Measurements from ENCODE around the gene ABHD5.

ABHD5 gene

DNA sequence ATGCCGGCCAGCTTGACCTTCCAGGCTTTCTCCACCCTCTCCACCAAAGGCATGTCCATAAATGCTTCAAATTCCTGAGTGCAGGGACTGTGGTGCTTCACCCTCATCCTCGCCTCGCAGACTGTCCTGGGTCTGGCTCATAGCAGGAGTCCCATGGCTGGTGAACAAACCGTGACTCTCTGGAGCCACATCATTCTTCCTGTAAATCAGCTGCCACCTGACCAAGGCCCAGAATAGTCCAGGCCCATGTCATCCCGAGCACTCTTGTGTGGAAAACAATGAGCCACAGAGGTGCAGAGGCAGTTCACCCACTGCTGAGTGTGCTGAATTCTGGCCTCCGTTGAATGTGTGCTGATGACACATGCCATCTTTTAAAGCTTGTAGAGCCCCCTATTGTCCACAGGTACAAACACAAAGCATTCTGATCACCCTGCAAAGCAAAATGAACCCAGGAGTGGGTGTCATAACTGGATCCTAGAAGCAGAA is 68.6 kb downstream of the ABHD5 start:
- FAIRE-seq: no peak

DNA sequence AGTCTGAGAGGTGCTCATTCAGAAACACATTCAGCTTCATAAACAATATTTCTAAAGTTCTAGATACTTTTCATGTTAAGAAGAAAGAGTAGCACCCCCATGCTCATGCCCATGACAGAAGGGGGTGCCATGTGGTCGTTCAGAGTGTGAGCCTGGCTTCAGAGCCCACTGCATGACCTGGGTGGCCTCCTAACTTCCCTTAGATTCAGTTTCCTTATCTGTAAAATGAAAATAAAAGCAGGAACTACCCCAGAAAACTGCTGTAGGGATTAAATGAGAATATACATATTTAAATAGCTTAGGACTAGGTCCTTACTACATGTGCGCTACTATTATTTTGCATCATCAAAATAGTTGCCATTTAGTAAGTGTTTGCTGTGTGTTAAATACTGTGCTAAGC is 69.2 kb downstream of the ABHD5 start:
- FAIRE-seq: no peak

DNA sequence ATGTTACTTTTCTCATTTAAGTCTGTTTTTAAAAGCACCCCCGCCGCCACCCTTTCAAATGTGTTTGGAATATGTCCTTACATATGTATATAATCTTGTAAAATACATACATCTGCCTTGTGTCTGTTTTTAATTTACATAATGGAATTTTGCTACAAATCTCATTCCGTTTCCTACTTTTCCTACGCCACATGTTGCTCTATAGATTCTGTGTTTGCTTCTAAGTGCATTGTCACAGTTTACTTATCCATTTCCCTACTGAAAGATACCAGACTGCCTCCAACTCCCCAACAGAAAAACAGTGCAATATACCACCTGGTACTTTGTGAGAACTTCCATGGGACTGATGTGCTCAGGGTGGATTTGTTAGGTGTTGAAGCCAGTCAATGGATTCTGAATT is 70.2 kb downstream of the ABHD5 start:
- FAIRE-seq: no peak

DNA sequence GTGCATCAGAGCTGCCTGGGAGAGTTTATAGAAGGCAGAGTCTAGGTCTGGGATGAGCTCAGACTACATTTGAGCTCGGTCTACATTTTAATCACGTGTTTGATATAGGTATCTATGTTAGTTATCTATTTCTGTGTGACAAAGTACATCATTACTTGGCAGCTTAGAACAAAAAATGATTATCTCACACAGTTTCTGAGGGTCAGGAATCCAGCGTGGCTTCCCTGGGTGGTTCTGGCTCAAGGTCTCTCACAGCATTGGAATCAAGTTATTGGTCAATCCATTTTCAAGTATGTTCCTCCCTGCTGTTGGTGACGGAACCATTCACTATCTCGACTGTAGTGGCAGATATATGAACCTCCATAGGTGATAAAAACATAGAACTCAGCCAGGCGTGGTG is 71.7 kb downstream of the ABHD5 start:
- no peak for FAIRE-seq

DNA sequence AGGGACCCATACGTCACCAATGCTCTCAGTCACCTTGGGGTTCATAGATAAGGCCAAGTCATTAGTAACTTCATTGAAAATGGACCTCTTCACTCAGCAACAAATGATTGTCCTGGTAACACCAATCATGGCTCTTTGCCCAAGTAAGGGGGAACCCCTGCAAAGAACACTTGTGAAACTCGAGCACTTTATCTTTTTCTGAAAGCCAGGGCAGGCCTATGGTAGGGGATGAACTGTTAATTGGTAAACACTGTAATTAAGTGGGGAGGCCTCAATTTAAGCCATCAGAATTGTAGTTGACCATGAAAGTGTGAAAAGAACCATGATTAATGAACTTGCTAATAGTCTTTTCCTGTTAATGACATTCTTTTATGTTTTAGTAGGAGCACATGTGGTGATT is 73.3 kb downstream of the ABHD5 start:
- no peak for FAIRE-seq

DNA sequence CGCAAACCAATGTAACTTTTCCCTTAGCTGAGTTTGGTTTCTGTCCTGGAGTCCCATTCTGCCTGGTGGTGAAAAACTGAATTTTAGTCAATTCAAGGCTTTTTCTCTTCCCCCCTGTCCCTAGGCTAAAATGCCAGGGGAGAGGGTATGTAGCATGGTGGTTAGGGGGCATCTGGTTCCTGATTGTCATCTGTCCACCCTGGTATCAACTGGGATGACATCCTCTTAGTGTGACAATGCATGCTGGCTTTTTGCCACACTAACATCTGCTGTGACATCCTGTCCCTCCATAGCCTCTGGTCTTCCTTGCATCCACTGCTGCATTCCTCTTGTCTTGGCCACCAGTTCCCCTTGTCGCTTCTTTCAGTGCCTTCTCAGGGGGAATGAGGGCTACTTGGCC is 73.7 kb downstream of the ABHD5 start:
- no peak for FAIRE-seq

DNA sequence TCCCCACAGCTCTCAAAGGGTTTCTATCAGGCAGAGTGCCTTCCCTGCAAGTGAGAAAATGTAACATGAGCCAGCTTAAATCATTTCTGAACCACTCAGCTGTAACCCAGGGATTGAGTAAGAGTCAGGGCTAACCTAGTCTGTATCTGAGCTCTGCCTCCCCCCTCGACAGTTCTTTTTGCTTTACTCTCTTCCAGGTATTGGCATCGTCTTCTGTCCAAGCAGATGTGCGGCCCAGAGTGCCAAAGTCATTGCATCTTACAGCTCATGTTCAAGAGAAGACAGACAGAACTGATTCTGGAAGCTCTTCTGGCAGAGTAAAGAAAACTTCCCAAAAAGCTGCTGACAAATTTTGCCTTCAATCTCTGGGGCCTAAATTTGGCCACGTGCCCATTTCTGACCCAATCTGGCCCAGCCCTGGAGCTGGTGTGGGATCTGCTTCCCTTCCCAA is 74.8 kb downstream of the ABHD5 start:
- FAIRE-seq: no peak

DNA sequence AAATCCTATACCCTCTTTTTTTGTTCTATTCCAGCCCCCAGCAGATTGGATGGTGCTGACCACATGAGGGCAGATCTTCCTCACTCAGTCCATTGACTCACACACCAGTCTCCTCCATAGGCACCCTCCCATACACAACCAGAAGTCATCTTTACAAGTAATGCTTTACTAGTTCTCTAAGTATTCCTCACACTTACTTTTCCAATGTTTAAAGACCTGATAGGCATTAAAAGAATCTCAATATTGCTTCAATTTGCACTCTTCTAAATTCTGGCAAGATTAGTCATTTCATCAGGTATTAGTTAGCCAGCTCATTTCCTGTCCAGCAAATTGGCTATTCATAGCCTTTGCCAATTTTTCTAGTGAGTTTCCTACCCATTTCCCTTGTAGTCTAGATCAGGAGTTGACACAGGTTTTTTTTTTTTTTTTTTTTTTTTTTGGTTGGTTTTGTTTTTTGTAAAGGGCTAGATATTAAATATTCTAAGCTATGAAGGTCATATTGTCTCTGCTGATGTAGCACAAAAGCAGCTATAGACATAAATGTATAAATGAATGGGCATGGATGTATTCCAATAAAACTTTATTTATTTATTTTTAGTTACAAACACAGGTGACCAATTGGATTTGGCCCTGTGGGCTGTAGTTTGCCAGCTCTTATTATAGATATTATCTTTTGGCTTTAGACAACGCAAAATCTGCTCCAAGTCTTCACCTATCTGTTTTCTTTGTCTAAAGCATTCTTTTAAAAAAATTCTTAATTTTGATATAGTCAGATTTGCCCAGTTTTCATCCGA is 76.1 kb downstream of the ABHD5 start:
- FAIRE-seq: no peak

DNA sequence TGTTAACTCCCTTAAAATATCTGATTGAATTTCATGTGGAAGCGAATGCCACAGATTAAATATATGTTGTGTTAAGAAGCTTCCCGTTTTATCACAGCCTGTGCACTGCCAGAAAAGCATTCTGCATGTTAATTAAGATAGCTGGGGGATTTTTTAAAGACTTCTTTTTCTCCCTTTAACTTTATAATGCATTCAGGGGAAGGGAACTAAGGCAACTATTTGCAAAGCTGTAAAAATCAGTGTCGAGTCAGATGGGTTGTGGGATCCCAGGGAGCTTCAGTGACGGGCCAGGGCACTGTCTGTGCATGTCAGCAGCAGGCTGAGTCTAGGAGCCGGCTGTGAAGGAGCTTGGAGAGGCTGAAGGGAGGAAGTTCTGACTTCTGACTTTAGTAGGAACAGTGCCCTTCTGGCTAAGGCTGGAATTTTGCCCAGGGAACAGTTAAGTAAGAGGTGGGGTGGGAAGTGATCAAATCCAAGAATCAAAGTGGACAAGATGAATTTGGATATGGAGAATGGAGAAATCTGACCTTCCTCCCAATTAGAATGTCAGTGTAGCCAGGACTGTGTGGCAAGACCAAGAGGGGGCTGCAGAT is 77.7 kb downstream of the ABHD5 start:
- FAIRE-seq: no peak

DNA sequence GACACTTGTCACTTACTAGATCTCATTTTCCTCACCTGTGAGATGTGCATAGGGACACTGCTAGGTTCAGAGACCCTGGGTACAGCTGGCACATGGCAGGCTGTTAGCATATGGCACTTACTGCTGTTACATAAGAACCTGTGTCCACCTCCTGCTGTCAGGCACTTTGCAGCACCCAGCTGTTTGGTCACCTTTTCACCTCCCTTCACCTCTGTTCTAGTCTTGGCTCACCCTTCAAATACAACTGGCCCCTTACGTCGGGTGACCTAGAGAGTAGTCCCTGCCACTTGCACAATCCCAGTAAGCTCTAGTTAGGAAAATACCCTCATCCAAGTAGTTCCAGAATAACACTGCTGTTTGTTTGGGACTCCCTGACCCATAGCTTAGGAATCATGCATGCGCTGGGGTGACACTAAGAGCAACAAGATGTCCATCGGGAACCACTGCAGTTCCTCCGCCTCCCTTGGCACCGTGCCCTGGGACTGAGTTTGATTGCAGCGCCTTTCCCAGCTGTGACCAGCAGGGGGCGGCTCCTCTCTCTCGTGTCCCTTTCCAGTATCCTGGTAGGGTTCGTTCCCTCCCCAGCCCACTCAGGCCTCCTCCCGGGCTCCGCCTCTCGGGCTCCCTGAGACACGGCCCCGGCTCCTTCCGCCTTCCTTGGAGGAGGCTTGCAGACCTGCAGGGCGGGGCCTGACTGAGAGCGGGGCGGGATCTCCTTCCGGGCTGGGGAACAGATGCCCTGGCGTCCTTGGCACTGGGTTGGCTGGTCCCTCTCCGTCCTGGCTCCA is 78.6 kb downstream of the ABHD5 start:
- FAIRE-seq: peak; percentile 70

DNA sequence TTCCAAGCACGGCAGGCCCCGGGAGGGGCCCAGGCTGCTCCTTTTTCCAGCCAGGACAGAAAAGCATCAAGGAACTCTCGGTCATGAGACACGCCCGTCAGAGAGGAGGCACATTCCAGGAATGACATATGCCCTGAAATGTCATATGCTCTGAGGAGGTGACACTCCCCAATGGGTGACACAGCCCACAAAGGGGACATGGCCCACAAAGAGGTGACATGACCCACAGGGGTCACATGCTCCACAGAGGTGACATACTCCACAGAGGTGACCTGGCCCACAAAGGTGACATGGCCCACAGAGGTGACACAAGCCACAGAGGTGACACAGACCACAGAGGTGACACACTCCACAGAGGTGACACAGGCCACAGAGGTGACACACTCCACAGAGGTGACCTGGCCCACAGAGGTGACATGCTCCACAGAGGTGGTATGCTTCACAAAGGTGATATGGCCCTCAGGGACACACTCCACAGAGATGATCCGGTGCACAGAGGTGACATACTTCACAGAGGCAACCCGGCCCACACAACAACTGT is 79.2 kb downstream of the ABHD5 start:
- no peak for FAIRE-seq

DNA sequence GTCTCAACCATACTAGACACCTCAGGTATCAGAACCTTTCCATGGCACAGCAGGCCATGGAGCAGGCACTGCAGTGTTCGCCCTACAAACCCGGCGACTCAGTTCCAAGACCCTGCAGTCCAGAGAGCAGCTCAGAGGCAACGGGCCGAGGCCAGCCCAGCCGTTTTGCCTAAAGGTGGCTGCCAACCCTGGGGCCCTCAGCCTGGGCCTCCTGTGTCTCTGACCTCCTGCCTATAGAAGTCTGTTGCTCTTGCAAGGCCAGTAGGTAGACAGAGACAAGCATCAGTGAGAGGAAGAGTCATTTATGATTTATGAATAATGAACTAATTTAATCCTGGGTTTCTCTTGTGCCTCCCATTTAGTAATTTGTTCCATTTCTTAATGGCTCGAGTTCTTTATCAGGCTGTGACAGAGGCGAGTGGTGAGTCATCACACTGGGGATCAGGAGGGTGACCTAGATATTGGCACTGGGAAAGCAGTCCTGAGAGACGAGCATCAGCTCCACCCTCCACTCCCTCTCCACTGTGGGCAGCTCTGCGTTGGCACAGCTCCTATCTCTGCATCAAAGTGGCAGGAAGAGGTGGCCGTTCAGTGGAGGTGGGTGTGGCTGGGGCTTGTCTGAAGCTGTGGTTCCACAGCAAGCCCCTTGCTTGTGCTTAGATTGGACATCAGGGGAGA is 79.8 kb downstream of the ABHD5 start:
- FAIRE-seq: no peak

DNA sequence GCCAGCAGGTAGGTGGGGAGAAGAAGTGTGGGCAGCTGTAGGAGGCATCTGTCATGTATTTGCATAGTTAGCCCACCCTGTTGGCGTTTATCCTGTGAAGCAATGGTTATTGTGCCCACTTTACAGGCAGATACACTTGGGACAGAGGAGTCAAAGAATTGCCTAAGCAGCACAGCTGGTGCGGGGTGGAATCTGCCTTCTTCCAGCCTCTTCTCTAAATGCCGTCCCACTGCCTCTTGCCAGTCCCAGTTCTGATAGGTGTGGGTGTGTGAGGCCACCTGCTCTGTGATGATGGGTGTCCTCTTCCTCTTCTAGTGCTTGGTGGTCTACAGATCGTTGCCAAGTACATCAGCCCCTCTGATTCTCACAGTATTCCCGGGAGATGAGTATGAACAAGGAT is 80.9 kb downstream of the ABHD5 start:
- FAIRE-seq: no peak

DNA sequence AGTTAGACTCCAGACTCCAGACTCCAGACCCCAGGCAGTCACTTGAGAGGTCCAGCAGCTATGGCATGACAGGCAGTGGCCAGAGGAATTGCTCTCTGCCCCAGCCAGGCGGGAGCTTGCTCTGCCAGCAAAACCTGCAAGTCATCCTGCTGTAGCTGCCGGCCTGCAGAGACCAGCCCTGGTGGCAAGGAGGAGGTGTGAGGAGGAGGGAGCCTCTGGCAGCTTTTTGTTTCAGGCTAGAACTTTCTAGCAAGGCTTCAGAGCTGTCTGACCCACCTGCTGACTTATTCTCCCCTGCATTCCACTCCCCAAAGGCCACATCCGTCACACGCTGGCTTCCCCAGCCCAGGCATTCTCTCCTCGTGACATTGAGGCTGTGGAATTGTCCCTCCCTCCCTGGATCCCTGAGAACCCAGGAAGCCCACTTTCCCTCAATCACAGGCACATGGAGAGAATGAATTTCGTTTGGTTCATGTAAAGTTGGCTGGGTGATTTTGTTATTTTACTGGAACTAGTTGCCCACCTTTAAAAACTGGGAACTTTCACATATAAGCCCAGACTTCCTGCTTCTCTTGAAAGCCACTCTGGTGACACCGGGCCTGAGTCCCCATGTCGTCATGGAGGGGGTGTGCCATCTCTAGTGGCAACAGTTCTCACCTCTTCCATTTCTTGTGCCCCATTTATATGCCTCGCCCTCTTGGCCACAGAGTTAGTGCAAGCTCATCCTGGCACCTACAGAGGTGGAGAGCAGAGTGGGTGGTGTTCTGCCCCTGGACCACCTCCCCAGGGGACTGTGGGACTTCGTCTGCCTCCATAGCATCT is 82.7 kb downstream of the ABHD5 start:
- no peak for FAIRE-seq

DNA sequence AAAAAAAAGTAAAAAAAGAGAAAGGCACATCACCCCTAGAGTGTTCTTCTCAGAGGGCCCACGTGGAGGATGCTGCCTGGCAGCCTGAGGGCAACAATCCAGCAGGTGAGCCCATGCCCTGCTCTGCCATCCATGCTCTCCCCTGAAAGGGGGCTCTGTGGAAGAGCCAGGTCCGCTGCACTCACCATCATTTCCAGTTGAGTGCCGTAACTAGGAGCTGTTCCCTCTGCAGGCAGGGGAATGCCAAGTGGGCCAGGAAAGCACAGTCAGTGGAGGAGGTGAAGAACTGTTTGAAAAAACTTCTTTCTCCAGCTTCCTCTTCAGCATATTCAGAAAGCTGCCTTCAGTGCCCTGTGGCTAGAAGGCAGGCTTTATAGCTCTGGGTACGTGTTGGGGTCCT is 84.1 kb downstream of the ABHD5 start:
- no peak for FAIRE-seq

DNA sequence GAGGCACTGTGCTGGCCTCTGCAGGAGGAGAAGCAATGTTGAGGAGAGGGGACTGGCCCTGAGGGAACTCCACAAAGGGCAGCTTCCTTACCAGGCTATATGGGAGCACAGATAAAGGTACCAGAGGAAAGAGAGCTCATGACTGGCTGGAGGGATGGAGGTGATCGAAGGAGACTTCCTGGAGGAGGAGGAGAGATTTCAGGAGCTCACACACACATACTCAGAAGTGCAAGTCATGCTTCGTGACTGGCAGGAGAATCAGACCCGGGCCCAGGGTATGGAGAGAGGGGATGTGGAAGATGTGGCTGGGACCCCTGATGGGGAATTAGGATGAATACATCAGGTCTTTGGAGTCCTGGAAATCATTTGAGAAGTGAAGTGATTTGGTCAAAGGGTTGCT is 85.4 kb downstream of the ABHD5 start:
- FAIRE-seq: no peak

DNA sequence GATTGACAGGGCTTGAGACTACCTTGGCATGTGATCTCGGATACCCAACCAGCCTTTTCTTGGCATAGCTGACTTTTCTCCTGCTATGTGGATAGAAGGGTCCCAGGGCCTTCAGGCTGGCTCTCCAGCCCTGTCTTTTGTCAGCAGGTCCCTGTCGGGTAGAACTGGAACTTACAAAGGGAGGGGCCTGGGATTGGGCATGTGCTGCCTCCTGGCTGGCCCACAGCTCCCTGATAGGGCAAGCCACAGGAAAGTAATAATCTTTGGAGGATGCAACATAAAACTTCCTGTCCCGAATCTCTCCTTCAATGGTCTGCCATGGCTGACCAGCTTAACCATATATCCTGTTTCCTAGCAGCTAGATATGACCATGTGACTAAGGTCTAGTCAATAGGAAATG is 89.1 kb downstream of the ABHD5 start:
- no peak for FAIRE-seq

DNA sequence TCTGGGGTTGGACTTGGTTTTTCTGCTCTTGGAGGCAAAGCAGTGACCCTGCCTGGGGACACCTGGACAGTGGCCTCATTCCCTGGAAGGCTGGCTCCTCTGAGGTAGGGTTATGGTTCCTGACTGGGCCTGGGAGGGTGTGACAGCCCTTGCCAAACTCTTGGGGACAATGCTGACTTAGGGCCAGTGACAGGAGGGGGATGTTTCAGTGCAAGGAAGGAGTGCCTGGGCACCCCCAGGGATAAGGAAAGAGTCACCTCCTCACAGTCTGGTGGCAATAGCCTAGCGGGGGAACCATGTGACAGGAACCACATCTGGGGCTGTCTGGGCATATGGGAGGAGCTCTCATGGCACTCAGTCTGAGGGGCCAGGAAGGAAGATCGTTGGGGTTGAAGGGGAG is 91.8 kb downstream of the ABHD5 start:
- FAIRE-seq: no peak

All from TTC549 (cell line).